Skeletal muscle satellite cell (primary cell): Measurements from ENCODE around the gene IL25.

Source experiments
- H3K27me3 ChIP-seq: 2 replicates; pipeline ENCODE4 v1.7.0; 2013; ENCODE audit warnings: low read length; ENCODE audit not compliant: control insufficient read depth, insufficient read depth
- H3K36me3 ChIP-seq: 2 replicates; pipeline ENCODE4 v1.7.0; 2013; ENCODE audit warnings: mild to moderate bottlenecking, control low read depth, low read length; ENCODE audit not compliant: insufficient read depth
- H3K4me1 ChIP-seq: 2 replicates; pipeline ENCODE4 v1.7.0; 2013; ENCODE audit warnings: low read length; ENCODE audit not compliant: control insufficient read depth, insufficient read depth
- H3K4me2 ChIP-seq: 2 replicates; pipeline ENCODE4 v1.7.0; 2013; ENCODE audit warnings: mild to moderate bottlenecking, low read length
- H3K4me3 ChIP-seq: 2 replicates; pipeline ENCODE4 v1.7.0; 2013; ENCODE audit warnings: low read length
- H3K9ac ChIP-seq: 2 replicates; pipeline ENCODE4 v1.7.0; 2013; ENCODE audit warnings: mild to moderate bottlenecking, low read depth, low read length, moderate library complexity
- H3K9me3 ChIP-seq: replicated peaks from 2 replicates; pipeline ENCODE4 v1.7.0; 2013; ENCODE audit warnings: mild to moderate bottlenecking, control low read depth, low read length

IL25 gene

DNA sequence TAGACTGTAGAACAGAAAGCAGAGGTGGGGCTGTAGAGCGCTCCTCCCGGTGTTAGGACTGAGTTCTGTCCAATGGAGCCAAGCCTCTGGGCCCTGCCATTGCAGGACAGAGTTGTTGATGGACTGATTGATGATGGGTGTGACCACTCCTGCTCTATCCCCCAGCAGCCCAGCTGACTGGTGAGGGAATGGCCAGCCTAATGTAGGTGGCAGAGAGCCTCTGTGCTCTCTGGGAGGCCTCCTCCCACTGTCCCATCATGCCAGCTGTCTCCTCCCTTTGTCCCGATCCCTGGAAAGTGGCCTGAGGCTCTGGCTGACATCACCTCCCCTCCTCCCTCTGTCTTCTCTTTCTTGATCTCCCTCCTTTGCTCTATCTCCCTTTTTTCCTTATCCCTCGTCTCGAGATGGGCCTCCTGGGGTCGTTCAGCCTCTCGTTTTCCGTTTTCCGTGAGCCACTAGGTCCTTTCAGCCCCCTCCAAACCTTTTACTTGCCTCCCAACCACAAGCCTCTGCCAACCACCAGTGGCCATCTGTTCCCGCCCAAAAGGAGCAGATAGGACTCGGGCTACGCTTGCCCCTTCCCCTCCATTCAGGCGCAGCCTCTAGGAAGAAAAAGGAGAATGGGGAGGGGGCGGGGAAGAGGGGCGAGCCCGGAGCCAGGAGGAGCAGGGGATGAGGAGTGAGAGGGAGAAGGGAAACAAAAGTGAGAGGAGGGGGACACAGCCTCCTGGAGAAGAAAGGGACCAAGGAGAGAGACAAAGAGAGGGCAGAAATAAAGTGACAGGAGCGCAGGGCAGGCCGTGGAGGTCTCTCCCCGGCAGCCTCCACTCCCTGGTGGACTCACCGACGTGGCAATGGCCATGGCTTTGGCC lies 8.2 kb upstream of the IL25 start:
- Histone ChIP-seq H3K36me3 (no peaks in the 10 kb centered on the region), H3K27me3 (peaks cover 68% of the 10 kb centered on the region), H3K4me1 (no peaks in the 10 kb centered on the region), H3K4me2 (peak overlapping the region; percentile 76), H3K9ac (peak overlapping the region; percentile 56), H3K9me3 (no peaks in the 10 kb centered on the region), H3K4me3 (peak overlapping the region; percentile 61)

DNA sequence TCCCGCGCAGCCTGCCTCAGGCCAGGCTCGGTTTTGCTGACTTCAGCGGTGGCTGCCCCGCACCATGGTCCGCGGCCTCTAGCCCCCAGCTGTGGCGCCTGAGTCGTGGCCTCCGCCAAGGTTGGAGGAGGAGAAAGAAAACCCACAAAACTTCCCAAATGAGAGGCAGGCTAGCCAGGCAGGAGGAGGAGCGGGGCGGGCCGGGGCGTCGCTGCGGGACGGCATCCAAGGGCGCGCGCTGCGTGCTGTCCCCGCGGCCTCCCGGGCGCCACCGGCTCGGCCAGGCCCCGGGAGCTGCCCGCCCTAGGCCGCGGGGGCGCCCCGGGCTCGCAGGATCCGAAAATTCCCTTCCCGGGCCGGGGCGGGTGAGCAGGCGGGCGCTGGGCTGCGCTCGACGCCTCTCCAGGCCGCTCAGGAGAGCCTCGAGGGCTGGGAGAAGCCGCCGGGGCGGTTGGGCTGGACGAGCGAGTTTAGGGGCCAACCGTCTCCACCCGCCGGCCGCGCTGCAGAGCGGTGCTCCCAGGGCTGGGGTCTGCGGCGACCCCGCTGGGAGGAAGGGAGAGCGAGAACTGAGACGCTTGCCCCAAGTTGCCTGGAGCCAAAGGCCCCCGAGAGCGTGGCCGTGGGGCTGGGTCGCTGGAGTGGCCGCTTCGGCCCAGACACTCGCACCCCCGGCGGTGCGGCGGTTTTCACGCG lies 7.4 kb upstream of the IL25 start, which contains the start of gene EFS:
EFS (minus strand) TSS at position 137 of the 696 bp plus-strand sequence. CDS start 147 bp downstream, outside the sequence.
- peak within 1 kb of the TSS; percentile 56 for H3K9ac ChIP-seq
- H3K27me3 ChIP-seq, result peaks cover 74% of the 10 kb centered on the region
- no peaks in the 10 kb centered on the region for H3K9me3 ChIP-seq
- peak within 1 kb of the TSS; percentile 61 for H3K4me3 ChIP-seq
- H3K36me3 ChIP-seq, result no peaks in the 10 kb centered on the region
- peak within 1 kb of the TSS; percentile 76 for H3K4me2 ChIP-seq
- no peaks in the 10 kb centered on the region for H3K4me1 ChIP-seq

DNA sequence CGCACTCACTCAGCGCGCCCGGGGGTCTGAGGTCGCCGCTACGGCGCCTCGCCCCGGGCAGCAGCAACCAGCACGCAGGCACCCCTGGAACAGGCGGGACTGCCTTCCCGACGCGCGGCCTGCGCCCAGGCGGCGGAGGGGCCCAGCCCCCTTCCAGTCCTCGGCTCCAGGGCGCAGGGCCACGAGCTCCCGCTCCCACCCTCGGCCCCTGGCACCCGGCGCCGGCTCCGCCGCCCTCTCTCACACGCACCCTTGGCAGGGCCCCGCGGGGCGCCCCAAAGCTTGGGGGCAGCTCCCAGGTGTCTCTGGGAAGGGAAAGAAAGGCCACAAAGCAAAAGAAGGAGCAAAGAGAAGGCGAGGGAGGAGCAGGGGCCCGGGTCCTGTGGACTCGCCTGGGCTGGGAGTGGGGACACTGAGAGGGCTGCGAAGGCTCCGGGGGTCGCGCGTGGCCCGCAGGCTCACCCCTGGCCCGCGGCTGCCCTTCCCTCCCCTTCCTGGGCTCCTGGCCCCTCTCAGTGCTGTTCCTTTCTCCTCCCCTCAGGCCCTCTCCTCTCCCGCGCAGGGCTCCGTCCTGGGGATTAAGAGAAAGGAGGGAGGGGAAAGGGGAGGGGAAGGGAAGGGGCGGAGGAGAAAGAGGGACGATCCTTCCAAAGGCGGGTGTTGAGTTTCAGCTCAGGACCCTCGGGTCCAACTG lies 6.7 kb upstream of the IL25 start:
- Histone ChIP-seq H3K4me1 (no peaks in the 10 kb centered on the region), H3K36me3 (no peaks in the 10 kb centered on the region), H3K27me3 (peaks cover 78% of the 10 kb centered on the region), H3K9me3 (no peaks in the 10 kb centered on the region), H3K9ac (peak overlapping the region; percentile 56), H3K4me3 (peak overlapping the region; percentile 61), H3K4me2 (peak overlapping the region; percentile 76)

DNA sequence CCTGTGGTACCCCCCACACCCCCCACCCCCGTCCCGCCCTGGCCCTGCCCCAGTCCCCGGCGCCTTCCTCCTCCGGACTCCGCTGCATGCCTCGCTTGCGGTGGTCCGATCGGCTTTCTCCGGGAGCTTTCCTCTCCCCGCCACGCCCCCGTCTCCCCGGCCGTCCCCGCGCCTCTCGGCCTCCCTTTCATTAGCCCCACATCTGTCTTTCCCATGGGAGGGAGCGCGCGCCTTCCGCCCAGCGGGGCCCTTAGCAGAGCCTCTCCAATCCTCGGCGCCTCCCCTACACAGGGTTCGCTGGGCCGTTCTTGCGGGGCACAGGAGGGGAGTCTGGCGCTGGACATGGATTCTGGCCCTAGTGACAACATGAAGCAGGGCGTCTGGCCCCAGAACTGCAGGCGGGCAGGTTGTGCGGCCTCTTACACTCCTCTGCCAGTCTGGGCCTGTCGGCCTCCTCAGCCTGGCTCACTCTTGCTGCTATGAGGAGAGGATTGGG lies 6.1 kb upstream of the IL25 start:
- Histone ChIP-seq H3K9me3 (no peaks in the 10 kb centered on the region), H3K27me3 (peaks cover 77% of the 10 kb centered on the region), H3K4me2 (peak overlapping the region; percentile 20), H3K9ac (no peak overlapping the region), H3K36me3 (no peaks in the 10 kb centered on the region), H3K4me3 (no peak overlapping the region), H3K4me1 (no peaks in the 10 kb centered on the region)

DNA sequence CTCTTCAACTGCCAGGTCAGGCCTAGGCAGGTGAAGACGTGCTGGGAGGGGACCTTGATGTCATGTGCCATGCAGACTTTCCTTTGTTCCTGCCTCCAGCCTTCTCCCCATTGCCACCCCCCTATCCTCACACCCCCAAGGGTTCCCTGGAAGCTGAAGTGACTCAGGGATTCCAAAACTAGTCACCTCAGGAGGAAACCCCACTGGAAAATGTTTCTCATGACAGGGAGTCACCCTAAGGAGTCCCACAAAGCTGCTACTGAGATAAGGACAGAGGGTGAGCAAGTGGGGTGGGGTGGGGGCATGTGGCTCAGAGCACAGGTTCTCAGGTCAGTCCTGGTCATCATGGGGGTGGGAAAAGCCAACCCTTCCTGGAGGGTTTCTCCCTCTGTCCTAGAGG lies 2.4 kb upstream of the IL25 start:
- Histone ChIP-seq H3K4me1 (no peaks in the 10 kb centered on the region), H3K9ac (no peak overlapping the region), H3K4me3 (no peak overlapping the region), H3K9me3 (no peaks in the 10 kb centered on the region), H3K36me3 (no peaks in the 10 kb centered on the region), H3K4me2 (no peak overlapping the region), H3K27me3 (peaks cover 59% of the 10 kb centered on the region)

DNA sequence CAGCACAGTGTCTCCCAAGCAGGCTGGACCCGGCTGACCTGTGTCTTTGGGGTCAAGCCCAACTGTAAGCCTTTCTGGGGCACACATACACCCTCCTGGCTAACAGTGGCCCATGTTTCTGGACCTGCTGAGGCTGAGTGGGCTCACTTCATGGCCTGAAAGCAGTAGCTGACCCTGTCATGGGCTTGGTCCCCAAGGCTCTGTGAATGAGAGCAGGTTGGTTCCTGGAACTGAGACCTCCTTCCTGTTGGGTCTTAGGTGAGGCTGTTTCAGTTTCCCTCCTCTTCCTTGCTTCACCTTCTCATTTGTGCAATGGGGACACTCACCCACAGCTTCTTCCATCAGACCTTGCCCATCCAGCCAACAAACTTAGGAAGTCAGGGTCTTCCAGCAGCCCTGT lies 744 bp upstream of the IL25 start:
- Histone ChIP-seq H3K4me1 (no peaks in the 10 kb centered on the region), H3K9me3 (no peaks in the 10 kb centered on the region), H3K4me3 (no peak overlapping the region), H3K36me3 (no peaks in the 10 kb centered on the region), H3K4me2 (no peak overlapping the region), H3K27me3 (peaks cover 52% of the 10 kb centered on the region), H3K9ac (no peak overlapping the region)

DNA sequence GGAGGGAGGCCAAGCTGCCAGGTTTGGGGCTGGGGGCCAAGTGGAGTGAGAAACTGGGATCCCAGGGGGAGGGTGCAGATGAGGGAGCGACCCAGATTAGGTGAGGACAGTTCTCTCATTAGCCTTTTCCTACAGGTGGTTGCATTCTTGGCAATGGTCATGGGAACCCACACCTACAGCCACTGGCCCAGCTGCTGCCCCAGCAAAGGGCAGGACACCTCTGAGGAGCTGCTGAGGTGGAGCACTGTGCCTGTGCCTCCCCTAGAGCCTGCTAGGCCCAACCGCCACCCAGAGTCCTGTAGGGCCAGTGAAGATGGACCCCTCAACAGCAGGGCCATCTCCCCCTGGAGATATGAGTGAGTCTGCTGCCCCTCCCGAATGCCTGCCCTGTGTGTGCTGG lies 432 bp downstream of the IL25 start:
- no peaks in the 10 kb centered on the region for H3K36me3 ChIP-seq
- no peaks in the 10 kb centered on the region for H3K4me1 ChIP-seq
- H3K27me3 ChIP-seq, result peaks cover 52% of the 10 kb centered on the region
- H3K9me3 ChIP-seq, result no peaks in the 10 kb centered on the region
- H3K4me2 ChIP-seq, result no peak overlapping the region
- no peak overlapping the region for H3K4me3 ChIP-seq
- H3K9ac ChIP-seq, result no peak overlapping the region

DNA sequence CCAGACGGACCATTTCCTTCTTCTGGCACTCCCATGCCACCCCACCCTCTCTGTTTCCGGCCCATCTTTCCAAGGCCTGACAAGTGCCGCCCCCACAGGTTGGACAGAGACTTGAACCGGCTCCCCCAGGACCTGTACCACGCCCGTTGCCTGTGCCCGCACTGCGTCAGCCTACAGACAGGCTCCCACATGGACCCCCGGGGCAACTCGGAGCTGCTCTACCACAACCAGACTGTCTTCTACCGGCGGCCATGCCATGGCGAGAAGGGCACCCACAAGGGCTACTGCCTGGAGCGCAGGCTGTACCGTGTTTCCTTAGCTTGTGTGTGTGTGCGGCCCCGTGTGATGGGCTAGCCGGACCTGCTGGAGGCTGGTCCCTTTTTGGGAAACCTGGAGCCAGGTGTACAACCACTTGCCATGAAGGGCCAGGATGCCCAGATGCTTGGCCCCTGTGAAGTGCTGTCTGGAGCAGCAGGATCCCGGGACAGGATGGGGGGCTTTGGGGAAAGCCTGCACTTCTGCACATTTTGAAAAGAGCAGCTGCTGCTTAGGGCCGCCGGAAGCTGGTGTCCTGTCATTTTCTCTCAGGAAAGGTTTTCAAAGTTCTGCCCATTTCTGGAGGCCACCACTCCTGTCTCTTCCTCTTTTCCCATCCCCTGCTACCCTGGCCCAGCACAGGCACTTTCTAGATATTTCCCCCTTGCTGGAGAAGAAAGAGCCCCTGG lies 3.1 kb downstream of the IL25 start:
- H3K9ac ChIP-seq, result no peak overlapping the region
- H3K9me3 ChIP-seq, result no peaks in the 10 kb centered on the region
- no peak overlapping the region for H3K4me2 ChIP-seq
- no peak overlapping the region for H3K4me3 ChIP-seq
- no peaks in the 10 kb centered on the region for H3K36me3 ChIP-seq
- H3K4me1 ChIP-seq, result no peaks in the 10 kb centered on the region
- peaks cover 50% of the 10 kb centered on the region for H3K27me3 ChIP-seq

DNA sequence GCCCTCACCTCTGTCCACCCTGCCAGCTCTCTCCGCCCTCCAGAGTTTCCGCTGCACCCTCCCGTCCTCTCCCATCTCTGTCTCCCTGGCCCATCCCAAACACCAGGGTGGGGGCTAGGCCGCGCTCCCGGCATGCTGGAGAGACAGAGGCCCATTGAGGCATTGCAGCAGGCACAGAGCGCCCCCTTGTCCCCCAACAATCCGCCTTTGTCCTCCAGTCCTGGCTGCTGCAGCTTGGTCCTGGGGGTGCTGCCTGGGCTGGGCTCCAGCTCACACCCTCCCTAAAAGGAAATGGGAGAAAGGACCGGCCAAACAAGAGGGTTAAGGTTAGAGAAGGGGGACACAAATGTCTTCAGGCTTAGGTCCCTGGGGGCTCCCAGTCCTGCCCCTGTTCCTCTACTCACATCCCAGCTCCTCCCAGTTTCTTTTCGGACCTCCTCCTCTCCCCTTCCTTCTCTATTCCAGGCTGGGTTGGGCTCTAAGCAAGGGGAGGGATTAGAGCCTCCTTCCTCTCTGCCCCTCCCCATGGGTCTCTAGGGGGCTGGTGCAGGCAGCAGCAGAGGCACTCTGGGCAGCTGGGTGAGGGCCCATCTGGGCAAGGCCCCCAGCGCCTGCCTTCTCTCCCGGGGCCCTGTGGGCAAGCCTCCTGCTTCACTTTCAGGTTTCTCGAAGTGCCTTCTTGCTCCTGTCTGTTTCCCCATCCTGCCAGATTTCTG lies 4.0 kb downstream of the IL25 start, which contains the start of gene CMTM5:
CMTM5 (plus strand) TSS at position 565 of the 716 bp plus-strand sequence. CDS start 206 bp downstream, outside the sequence.
- H3K4me3 ChIP-seq, result no peak within 1 kb of the TSS
- H3K9ac ChIP-seq, result no peak within 1 kb of the TSS
- H3K4me2 ChIP-seq, result no peak within 1 kb of the TSS
- H3K27me3 ChIP-seq, result peaks cover 51% of the 10 kb centered on the region
- no peaks in the 10 kb centered on the region for H3K9me3 ChIP-seq
- H3K4me1 ChIP-seq, result no peaks in the 10 kb centered on the region
- no peaks in the 10 kb centered on the region for H3K36me3 ChIP-seq

DNA sequence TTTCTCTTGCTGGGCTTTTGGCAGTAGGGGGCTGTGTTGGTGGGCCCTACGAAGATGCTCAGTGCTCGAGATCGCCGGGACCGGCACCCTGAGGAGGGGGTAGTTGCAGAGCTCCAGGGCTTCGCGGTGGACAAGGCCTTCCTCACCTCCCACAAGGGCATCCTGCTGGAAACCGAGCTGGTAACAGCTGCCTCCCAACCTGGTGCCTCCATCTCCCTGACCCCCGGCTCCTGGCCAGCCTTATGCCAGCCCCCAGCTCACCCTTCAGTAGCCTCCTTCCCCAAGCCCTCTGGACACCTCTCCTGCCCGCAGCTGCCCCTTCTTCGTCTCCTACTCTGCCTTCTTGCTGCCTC lies 4.6 kb downstream of the IL25 start:
- H3K36me3 ChIP-seq, result no peaks in the 10 kb centered on the region
- H3K9me3 ChIP-seq, result no peaks in the 10 kb centered on the region
- H3K4me2 ChIP-seq, result no peak overlapping the region
- H3K4me1 ChIP-seq, result no peaks in the 10 kb centered on the region
- H3K4me3 ChIP-seq, result no peak overlapping the region
- H3K9ac ChIP-seq, result no peak overlapping the region
- H3K27me3 ChIP-seq, result peaks cover 51% of the 10 kb centered on the region
